ENCODE results near the gene P2RY2. TPM values are rescaled to one million over a fixed set of nuclear protein-coding genes. Genes with fewer than 3 reads are reported as not detected.

P2RY2 gene
- total RNA-seq, 3 donors from 2014 or later = 7.6 to 20.6 (median 14.5) TPM

DNA sequence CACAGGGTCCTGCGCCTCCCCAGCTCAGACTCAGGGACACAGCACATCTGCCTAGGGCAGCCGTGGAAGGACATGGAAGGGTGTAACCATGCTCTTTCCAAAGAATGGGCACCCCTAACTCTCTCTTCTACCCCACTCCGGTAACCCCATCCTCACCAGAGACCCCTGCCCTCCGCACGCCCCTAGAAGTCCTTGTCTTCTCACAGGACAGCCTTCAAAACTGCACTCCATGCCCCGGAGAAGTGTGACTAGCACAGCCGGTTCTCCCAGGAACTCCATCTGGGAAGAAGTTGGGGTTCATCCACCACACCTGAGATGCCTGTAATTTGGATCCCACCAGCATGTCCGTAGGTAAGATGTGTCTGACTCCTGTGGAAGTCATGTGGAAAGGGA lies 25.0 kb downstream of the P2RY2 start:
- H3K9me3 ChIP-seq = no peaks in the 10 kb centered on the region
- ATAC-seq (no peak), DNase-seq (peak in 1 of 3 donors; percentile 25)
- intact Hi-C loops (cut with DNase I, micrococcal nuclease) = loop anchor here (2.0 to 10.0 kb wide), 2 partner anchors 58 to 412 kb away; no protein-coding TSS in a partner anchor
- H3K4me1 ChIP-seq (ENCODE audit: low read depth) = no peaks in the 10 kb centered on the region
- H3K36me3 ChIP-seq (ENCODE audit: low read depth) = no peaks in the 10 kb centered on the region
- no peak overlapping the region for H3K4me3 ChIP-seq
- TF ChIP-seq, protein P1, sequence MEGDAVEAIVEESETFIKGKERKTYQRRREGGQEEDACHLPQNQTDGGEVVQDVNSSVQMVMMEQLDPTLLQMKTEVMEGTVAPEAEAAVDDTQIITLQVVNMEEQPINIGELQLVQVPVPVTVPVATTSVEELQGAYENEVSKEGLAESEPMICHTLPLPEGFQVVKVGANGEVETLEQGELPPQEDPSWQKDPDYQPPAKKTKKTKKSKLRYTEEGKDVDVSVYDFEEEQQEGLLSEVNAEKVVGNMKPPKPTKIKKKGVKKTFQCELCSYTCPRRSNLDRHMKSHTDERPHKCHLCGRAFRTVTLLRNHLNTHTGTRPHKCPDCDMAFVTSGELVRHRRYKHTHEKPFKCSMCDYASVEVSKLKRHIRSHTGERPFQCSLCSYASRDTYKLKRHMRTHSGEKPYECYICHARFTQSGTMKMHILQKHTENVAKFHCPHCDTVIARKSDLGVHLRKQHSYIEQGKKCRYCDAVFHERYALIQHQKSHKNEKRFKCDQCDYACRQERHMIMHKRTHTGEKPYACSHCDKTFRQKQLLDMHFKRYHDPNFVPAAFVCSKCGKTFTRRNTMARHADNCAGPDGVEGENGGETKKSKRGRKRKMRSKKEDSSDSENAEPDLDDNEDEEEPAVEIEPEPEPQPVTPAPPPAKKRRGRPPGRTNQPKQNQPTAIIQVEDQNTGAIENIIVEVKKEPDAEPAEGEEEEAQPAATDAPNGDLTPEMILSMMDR (IDR thresholded peaks at IDR 0.05) = no peak

DNA sequence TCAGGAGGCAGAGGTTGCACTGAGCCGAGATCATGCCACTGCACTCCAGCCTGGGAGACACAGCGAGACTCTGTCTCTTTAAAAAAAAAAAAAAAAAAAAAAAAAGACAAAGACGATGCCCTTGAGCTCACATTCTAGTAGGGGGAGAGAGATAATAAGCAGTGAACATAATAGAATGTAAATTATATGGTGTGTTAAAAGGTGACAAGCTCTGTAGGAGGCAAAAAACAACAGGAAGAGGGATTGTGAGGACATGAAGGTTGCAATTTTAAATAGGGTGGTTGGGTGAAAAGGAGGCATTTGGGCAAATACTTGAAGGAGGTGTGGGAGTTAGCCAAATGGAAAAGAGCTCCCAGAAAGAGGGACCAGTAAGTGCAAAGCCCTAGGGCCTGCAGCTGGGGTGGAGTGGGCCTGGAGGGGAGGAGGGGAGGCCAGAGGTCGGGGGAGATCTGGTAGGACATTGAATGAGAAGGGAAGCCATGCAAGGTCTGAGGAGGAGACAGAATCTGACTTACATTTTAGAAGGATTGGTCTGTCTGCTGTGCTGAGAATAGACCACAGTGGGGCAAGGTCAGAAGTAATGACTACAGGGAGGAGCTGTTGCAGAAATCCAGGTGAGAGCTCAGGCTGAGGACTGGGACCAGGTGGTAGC lies 26.6 kb downstream of the P2RY2 start:
- TF ChIP-seq, protein P1 (IDR thresholded peaks at IDR 0.05) = no peak
- Histone ChIP-seq H3K4me3 (no peak overlapping the region), H3K36me3 (ENCODE audit: low read depth) (no peaks in the 10 kb centered on the region), H3K4me1 (ENCODE audit: low read depth) (no peaks in the 10 kb centered on the region), H3K9me3 (no peaks in the 10 kb centered on the region)
- DNase-seq (peak in 1 of 3 donors; percentile 12), ATAC-seq (no peak)
- intact Hi-C loops (cut with DNase I, micrococcal nuclease) = loop anchor here (10.0 kb wide), 1 partner anchor 60 kb away; no protein-coding TSS in a partner anchor

DNA sequence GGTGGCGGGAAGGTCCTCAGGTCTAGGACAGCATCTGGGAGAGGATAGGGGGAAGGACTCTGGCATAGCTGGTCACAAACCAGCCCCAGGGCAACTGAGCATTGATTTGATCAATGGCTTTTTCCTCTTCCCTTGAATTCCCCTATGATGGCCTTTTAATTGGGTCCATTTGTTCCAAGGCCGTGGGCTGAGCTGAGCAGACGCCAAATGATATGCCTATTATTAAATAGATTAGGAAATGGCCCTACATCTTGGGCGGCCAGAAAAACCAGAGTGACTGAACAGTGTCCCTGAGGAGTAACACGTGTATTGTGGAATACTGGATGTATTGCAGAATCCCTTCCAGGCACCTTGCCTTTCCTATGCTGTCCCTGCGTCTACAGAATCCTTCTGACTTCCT lies 27.4 kb downstream of the P2RY2 start:
- DNase-seq (peak in 1 of 3 donors; percentile 5), ATAC-seq (no peak)
- H3K36me3 ChIP-seq (ENCODE audit: low read depth) = no peaks in the 10 kb centered on the region
- intact Hi-C loops (cut with DNase I, micrococcal nuclease) = loop anchor here (10.0 kb wide), 1 partner anchor 61 kb away; no protein-coding TSS in a partner anchor
- no peaks in the 10 kb centered on the region for H3K9me3 ChIP-seq
- no peaks in the 10 kb centered on the region for H3K4me1 ChIP-seq (ENCODE audit: low read depth)
- TF ChIP-seq, protein P1 (IDR thresholded peaks at IDR 0.05) = no peak
- H3K4me3 ChIP-seq = no peak overlapping the region

DNA sequence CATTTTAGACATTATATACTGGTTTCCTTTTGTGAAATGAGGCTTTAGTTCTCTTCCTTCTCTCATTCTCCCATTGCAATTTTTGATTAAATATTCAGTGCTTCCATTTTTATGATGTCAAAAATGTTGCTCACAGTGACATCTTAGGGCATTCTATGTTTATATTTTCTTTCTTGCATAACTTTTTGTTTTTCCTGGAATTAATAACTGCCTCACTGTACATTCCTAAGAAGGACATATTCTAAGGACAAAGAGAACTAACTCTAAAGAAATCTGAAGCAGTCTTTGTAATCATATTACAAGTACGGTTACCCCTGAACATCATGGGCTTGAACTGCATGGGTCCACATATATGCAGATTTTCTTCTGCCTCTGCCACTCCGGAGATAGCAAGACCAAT lies 28.2 kb downstream of the P2RY2 start:
- Histone ChIP-seq H3K4me3 (no peak overlapping the region), H3K9me3 (no peaks in the 10 kb centered on the region), H3K4me1 (ENCODE audit: low read depth) (no peaks in the 10 kb centered on the region), H3K36me3 (ENCODE audit: low read depth) (no peaks in the 10 kb centered on the region)
- TF ChIP-seq, protein P1 (IDR thresholded peaks at IDR 0.05) = no peak
- DNase-seq (no peak), ATAC-seq (no peak)
- intact Hi-C loops (cut with DNase I, micrococcal nuclease) = loop anchor here (10.0 kb wide), 1 partner anchor 62 kb away; no protein-coding TSS in a partner anchor

DNA sequence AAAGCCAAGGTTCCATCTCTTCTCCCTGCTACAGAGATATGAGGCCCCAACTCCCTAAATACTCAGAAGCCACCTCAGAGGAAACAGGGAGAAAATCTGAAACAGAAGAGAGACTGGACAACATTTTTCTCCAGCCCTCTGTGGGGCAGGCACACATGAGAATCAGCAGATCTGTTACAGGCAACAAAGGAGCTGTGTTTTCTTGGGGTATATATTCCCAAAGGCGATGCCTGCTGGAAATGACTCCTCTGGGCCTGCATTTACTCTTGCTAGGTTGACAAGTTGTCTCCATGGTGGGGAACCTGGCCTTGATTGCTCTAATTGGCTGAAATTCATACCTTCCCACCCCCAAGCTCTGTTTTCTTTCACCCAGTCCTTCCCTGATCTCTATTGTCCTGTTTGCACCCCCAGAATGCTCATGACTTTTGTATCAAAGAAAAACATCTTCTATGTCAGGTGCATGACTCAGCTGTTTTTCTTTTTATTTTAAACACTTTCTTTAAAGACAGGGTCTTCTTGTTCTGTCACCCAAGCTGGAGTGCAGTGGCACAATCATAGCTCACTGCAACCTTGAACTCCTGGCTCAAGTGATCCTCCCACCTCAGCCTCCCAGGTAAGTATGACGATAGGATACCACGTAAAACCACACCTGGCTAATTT lies 30.6 kb downstream of the P2RY2 start:
- Histone ChIP-seq H3K9me3 (no peaks in the 10 kb centered on the region), H3K4me1 (ENCODE audit: low read depth) (no peaks in the 10 kb centered on the region), H3K4me3 (no peak overlapping the region), H3K36me3 (ENCODE audit: low read depth) (no peaks in the 10 kb centered on the region)
- no peak for DNase-seq
- ATAC-seq = no peak
- TF ChIP-seq, protein P1 (IDR thresholded peaks at IDR 0.05) = no peak
- intact Hi-C loops (cut with DNase I, micrococcal nuclease) = loop anchor here (10.0 kb wide), 1 partner anchor 64 kb away; no protein-coding TSS in a partner anchor

Measured in mucosa of descending colon (tissue), 3 donors.